ENCODE data around the gene MRPL11.

The MRPL11 gene

GRCh38 chr11:66420671-66421476, 17.8 kb downstream of the MRPL11 start, which contains the start of gene NPAS4:
Gene NPAS4 (plus strand): TSS chr11:66421035. CDS start chr11:66421180, 145 bp downstream.
- H3K9me3 ChIP-seq (ENCODE audit: insufficient read depth, low read length) = no peaks in the 10 kb centered on the region
- H3K4me3 ChIP-seq (ENCODE audit: insufficient read depth, low read length, poor library complexity, severe bottlenecking) = no peak within 1 kb of the TSS
- H3K27me3 ChIP-seq (ENCODE audit: low read length) = no peaks in the 10 kb centered on the region
- TF ChIP-seq EZH2phosphoT487 (conservative IDR thresholded peaks at IDR 0.05; ENCODE audit: low read length) (no peak), CTCF (IDR thresholded peaks at IDR 0.05; ENCODE audit: insufficient read depth, low read length, poor library complexity, severe bottlenecking) (no peak)
- no peaks in the 10 kb centered on the region for H4K20me1 ChIP-seq (ENCODE audit: low read depth, low read length)
- no peak within 1 kb of the TSS for H3K9ac ChIP-seq (ENCODE audit: low read length)
- H3K27ac ChIP-seq (ENCODE audit: low read depth, low read length) = no peak within 1 kb of the TSS
- H3K4me2 ChIP-seq (ENCODE audit: low read depth, low read length, poor library complexity, severe bottlenecking) = no peak within 1 kb of the TSS
- H3F3A ChIP-seq (ENCODE audit: insufficient read depth) = no peaks in the 10 kb centered on the region
- H2AFZ ChIP-seq (ENCODE audit: low read depth, low read length, severe bottlenecking) = no peak within 1 kb of the TSS
- H3K79me2 ChIP-seq (ENCODE audit: insufficient read depth, low read length) = no peaks in the 10 kb centered on the region
- no peaks in the 10 kb centered on the region for H3K36me3 ChIP-seq (ENCODE audit: low read length)
- H3K9me2 ChIP-seq (replicated peaks; ENCODE audit: insufficient read depth, low read length) = no peaks in the 10 kb centered on the region

- H3K4me2 ChIP-seq (ENCODE audit: low read depth, low read length, poor library complexity, severe bottlenecking) = no peak overlapping the region
- no peaks in the 10 kb centered on the region for H4K20me1 ChIP-seq (ENCODE audit: low read depth, low read length)
- H3K36me3 ChIP-seq (ENCODE audit: low read length) = no peaks in the 10 kb centered on the region
- H3K9ac ChIP-seq (ENCODE audit: low read length) = no peak overlapping the region
- no peaks in the 10 kb centered on the region for H3K9me3 ChIP-seq (ENCODE audit: insufficient read depth, low read length)
- no peaks in the 10 kb centered on the region for H3K79me2 ChIP-seq (ENCODE audit: insufficient read depth, low read length)
- no peaks in the 10 kb centered on the region for H3F3A ChIP-seq (ENCODE audit: insufficient read depth)
- no peak overlapping the region for H2AFZ ChIP-seq (ENCODE audit: low read depth, low read length, severe bottlenecking)
- H3K4me3 ChIP-seq (ENCODE audit: insufficient read depth, low read length, poor library complexity, severe bottlenecking) = no peak overlapping the region
- H3K27me3 ChIP-seq (ENCODE audit: low read length) = no peaks in the 10 kb centered on the region
- H3K27ac ChIP-seq (ENCODE audit: low read depth, low read length) = no peak overlapping the region
- no peaks in the 10 kb centered on the region for H3K9me2 ChIP-seq (replicated peaks; ENCODE audit: insufficient read depth, low read length)
- no peak for TF ChIP-seq EZH2phosphoT487 (conservative IDR thresholded peaks at IDR 0.05; ENCODE audit: low read length)
- TF ChIP-seq CTCF (IDR thresholded peaks at IDR 0.05; ENCODE audit: insufficient read depth, low read length, poor library complexity, severe bottlenecking) = no peak
Measured at GRCh38 chr11:66419825-66420224, 18.8 kb downstream of the MRPL11 start.

GRCh38 chr11:66418986-66419308, 19.7 kb downstream of the MRPL11 start:
- TF ChIP-seq CTCF (IDR thresholded peaks at IDR 0.05; ENCODE audit: insufficient read depth, low read length, poor library complexity, severe bottlenecking) = no peak
- TF ChIP-seq EZH2phosphoT487 (conservative IDR thresholded peaks at IDR 0.05; ENCODE audit: low read length) = no peak
- no peaks in the 10 kb centered on the region for H3K36me3 ChIP-seq (ENCODE audit: low read length)
- no peaks in the 10 kb centered on the region for H4K20me1 ChIP-seq (ENCODE audit: low read depth, low read length)
- H3K4me2 ChIP-seq (ENCODE audit: low read depth, low read length, poor library complexity, severe bottlenecking) = no peak overlapping the region
- H3K9me2 ChIP-seq (replicated peaks; ENCODE audit: insufficient read depth, low read length) = no peaks in the 10 kb centered on the region
- H2AFZ ChIP-seq (ENCODE audit: low read depth, low read length, severe bottlenecking) = no peak overlapping the region
- no peaks in the 10 kb centered on the region for H3K27me3 ChIP-seq (ENCODE audit: low read length)
- no peaks in the 10 kb centered on the region for H3F3A ChIP-seq (ENCODE audit: insufficient read depth)
- H3K9me3 ChIP-seq (ENCODE audit: insufficient read depth, low read length) = no peaks in the 10 kb centered on the region
- no peaks in the 10 kb centered on the region for H3K79me2 ChIP-seq (ENCODE audit: insufficient read depth, low read length)
- H3K9ac ChIP-seq (ENCODE audit: low read length) = no peak overlapping the region
- no peak overlapping the region for H3K4me3 ChIP-seq (ENCODE audit: insufficient read depth, low read length, poor library complexity, severe bottlenecking)
- H3K27ac ChIP-seq (ENCODE audit: low read depth, low read length) = no peak overlapping the region

All from SU-DHL-6 (cell line).